Prostate gland (tissue), 2 donors: Measurements from ENCODE around the gene ACSM5. TPM values are rescaled to one million over a fixed set of nuclear protein-coding genes. Genes with fewer than 3 reads are reported as not detected.

Experiments used
- DNase-seq: peaks from one replicate; pipeline ENCODE4 v3.0.0-alpha.2; 2019; ENCODE audit warnings: low spot score
- H3K27ac ChIP-seq, 2 donors: fragments of 200-600 bp; sonication (generic); 2 replicates each; pipeline ENCODE4 v1.5.1; 2017 to 2019
- H3K27me3 ChIP-seq: fragments of 200-600 bp; sonication (generic); replicated peaks from 2 replicates; pipeline ENCODE4 v1.5.1; 2019; ENCODE audit not compliant: insufficient read depth
- H3K36me3 ChIP-seq, 2 donors: fragments of 200-600 bp; sonication (generic); 1 replicate in 1 of 2; 2 replicates in 1 of 2; pipeline versions ENCODE4 v1.5.1 to v1.8.1; 2017 to 2019
- H3K4me1 ChIP-seq: fragments of 200-600 bp; sonication (generic); replicated peaks from 2 replicates; pipeline ENCODE4 v1.5.1; 2019
- H3K4me3 ChIP-seq, 2 donors: fragments of 200-600 bp; sonication (generic); 2 replicates each; pipeline ENCODE4 v1.5.1; 2017 to 2019
- H3K9me3 ChIP-seq: fragments of 200-600 bp; sonication (generic); 2 replicates; pipeline ENCODE4 v1.5.1; 2017
- CTCF ChIP-seq, 4 experiments: fragments of 200-600 bp in 2 of 4; fragments of 450-650 bp in 2 of 4; sonication (generic) in 2 of 4; IDR thresholded peaks; 1 replicate in 3 of 4; 2 replicates in 1 of 4; pipeline ENCODE4 v1.5.1; 2016 to 2019; ENCODE audit warnings: antibody characterized with exemption in 4 of 4, mild to moderate bottlenecking in 2 of 4, moderate library complexity in 2 of 4
- POLR2A ChIP-seq: fragments of 450-650 bp; IDR thresholded peaks from one replicate; pipeline ENCODE4 v1.6.1; 2016; ENCODE audit warnings: antibody characterized with exemption, mild to moderate bottlenecking
- POLR2AphosphoS5 ChIP-seq: sonication (generic); formaldehyde crosslinking; IDR thresholded peaks from one replicate; pipeline ENCODE4 v1.6.1; 2017; ENCODE audit warnings: antibody characterized with exemption
- WGBS: methylation state at CpG from one replicate; pipeline ENCODE4 v1.1.5; 2018; 5-methylcytosine and 5-hydroxymethylcytosine counted together
- intact Hi-C: fragments of 100-400 bp; cut with DNase I; formaldehyde crosslinking; loops from one replicate; pipeline ENCODE4 v1.14.2; 2022
- total RNA-seq, 2 donors: library from RNA; depleted of rRNA; stranded (reverse); fragments of >200 nt; gene quantifications; one replicate each; pipeline ENCODE4 v1.1.0, GENCODE V29; 2016

The ACSM5 gene
- 1 to 10 TPM; 1.1 to 9.7 TPM for total RNA-seq

- Histone ChIP-seq H3K27ac (no peak within 1 kb of the TSS), H3K27me3 (no peaks in the 10 kb centered on the region), H3K4me3 (no peak within 1 kb of the TSS), H3K4me1 (no peaks in the 10 kb centered on the region), H3K9me3 (no peaks in the 10 kb centered on the region), H3K36me3 (no peaks in the 10 kb centered on the region)
- intact Hi-C loops, result no loop called here
- no peak for TF ChIP-seq CTCF (IDR thresholded peaks at IDR 0.05)
- 69% methylated on average over 6 of the region's 6 CpGs for WGBS
- no peak for DNase-seq
Observed at GRCh38 chr16:20409398-20410120, at the start of gene ACSM5. Gene ACSM5, plus strand, starts transcription at chr16:20409534. Its CDS starts 1,951 bp downstream, at chr16:20411485.

- Histone ChIP-seq H3K4me1 (no peaks in the 10 kb centered on the region), H3K9me3 (no peaks in the 10 kb centered on the region), H3K27ac (no peak overlapping the region), H3K36me3 (no peaks in the 10 kb centered on the region), H3K4me3 (no peak overlapping the region), H3K27me3 (no peaks in the 10 kb centered on the region)
- TF ChIP-seq POLR2A, result no peak
- TF ChIP-seq POLR2AphosphoS5, result no peak
- no peak for TF ChIP-seq CTCF (IDR thresholded peaks at IDR 0.05)
- DNase-seq, result no peak
- 60% methylated on average over 2 of the region's 2 CpGs for WGBS
- intact Hi-C loops, result no loop called here
Observed at GRCh38 chr16:20359997-20360396, 49.3 kb upstream of the ACSM5 start.

GRCh38 chr16:20363191-20363590 is 46.1 kb upstream of the ACSM5 start:
- Histone ChIP-seq H3K27me3 (no peaks in the 10 kb centered on the region), H3K27ac (no peak overlapping the region), H3K4me3 (no peak overlapping the region), H3K4me1 (no peaks in the 10 kb centered on the region), H3K36me3 (no peaks in the 10 kb centered on the region), H3K9me3 (no peaks in the 10 kb centered on the region)
- no peak for TF ChIP-seq CTCF (IDR thresholded peaks at IDR 0.05)
- peak; percentile 48 for TF ChIP-seq POLR2AphosphoS5
- TF ChIP-seq POLR2A, result no peak
- intact Hi-C loops, result no loop called here
- 21% methylated on average over 2 of the region's 2 CpGs for WGBS
- peak; percentile 13 for DNase-seq

- H3K27me3 ChIP-seq, result no peaks in the 10 kb centered on the region
- no peak overlapping the region for H3K27ac ChIP-seq
- no peaks in the 10 kb centered on the region for H3K4me1 ChIP-seq
- intact Hi-C loops, result no loop called here
- no peaks in the 10 kb centered on the region for H3K36me3 ChIP-seq
- WGBS, result 79% methylated on average over 3 of the region's 3 CpGs
- TF ChIP-seq POLR2A (no peak), POLR2AphosphoS5 (no peak), CTCF (IDR thresholded peaks at IDR 0.05) (no peak)
- no peak for DNase-seq
- H3K4me3 ChIP-seq, result no peak overlapping the region
- no peaks in the 10 kb centered on the region for H3K9me3 ChIP-seq
Observed at GRCh38 chr16:20364051-20364450, 45.3 kb upstream of the ACSM5 start.

GRCh38 chr16:20369452-20370054 is 39.8 kb upstream of the ACSM5 start:
- H3K4me1 ChIP-seq, result no peaks in the 10 kb centered on the region
- H3K27ac ChIP-seq, result no peak overlapping the region
- H3K27me3 ChIP-seq, result no peaks in the 10 kb centered on the region
- H3K36me3 ChIP-seq, result no peaks in the 10 kb centered on the region
- no peak for TF ChIP-seq POLR2A
- TF ChIP-seq POLR2AphosphoS5, result no peak
- intact Hi-C loops, result no loop called here
- no peak overlapping the region for H3K4me3 ChIP-seq
- 81% methylated on average over 9 of the region's 9 CpGs for WGBS
- DNase-seq, result no peak
- H3K9me3 ChIP-seq, result no peaks in the 10 kb centered on the region
